Endothelial cell of umbilical vein (primary cell): ENCODE data around the gene NSD2. TPM values are rescaled to one million over a fixed set of nuclear protein-coding genes. Genes with fewer than 3 reads are reported as not detected.

Experiments
- BruUV-seq: library from RNA; stranded (reverse); fragments of 400-500 nt; replicated peaks from 2 replicates; lab custom pipeline; 2021; lab: Mats Ljungman, UMichigan
- CTCF ChIA-PET: fragments of 300-600, 350-600 bp; sonication (Branson Sonifier 250); formaldehyde crosslinking; loops from one replicate; lab custom pipeline; 2021; ENCODE audit warnings: antibody characterized with exemption, inconsistent platforms; lab: Charles Lee
- POLR2A ChIA-PET: fragments of 300-600, 350-600 bp; sonication (Branson Sonifier 250); formaldehyde crosslinking; loops from one replicate; lab custom pipeline; 2021; ENCODE audit warnings: antibody characterized with exemption, inconsistent platforms; lab: Charles Lee
- DNase-seq: peaks from one replicate; pipeline ENCODE4 v3.0.0-alpha.2; 2011; ENCODE audit warnings: low read depth, low spot score
- FAIRE-seq: peaks from 2 replicates; lab custom pipeline; 2011; peaks lifted over from hg19 to GRCh38; lab: Jason Lieb, UNC
- H2AFZ ChIP-seq: 2 replicates; pipeline ENCODE4 v1.6.0; 2012; ENCODE audit warnings: low read depth, low read length, control low read depth, inconsistent platforms
- H3K27ac ChIP-seq: 2 replicates; pipeline ENCODE4 v1.5.1; 2011; ENCODE audit warnings: low read depth, mild to moderate bottlenecking, control low read depth, low read length, moderate library complexity; ENCODE audit not compliant: insufficient read depth
- H3K27me3 ChIP-seq, 2 experiments: 2 replicates each; pipeline versions ENCODE4 v1.6.0 to v1.6.1; 2011; ENCODE audit warnings: low read length in 2 of 2, mixed read lengths in 1 of 2; ENCODE audit not compliant: control insufficient read depth in 2 of 2, insufficient read depth in 2 of 2
- H3K36me3 ChIP-seq, 2 experiments: 2 replicates in 1 of 2; 3 replicates in 1 of 2; pipeline ENCODE4 v1.5.1; 2011; ENCODE audit warnings: low read length in 2 of 2, mild to moderate bottlenecking in 1 of 2, moderate library complexity in 1 of 2; ENCODE audit not compliant: control insufficient read depth in 2 of 2, insufficient read depth in 2 of 2; ENCODE audit errors: extremely low read depth in 1 of 2
- H3K4me1 ChIP-seq: 3 replicates; pipeline ENCODE4 v1.5.1; 2011; ENCODE audit warnings: mild to moderate bottlenecking, low read length; ENCODE audit not compliant: control insufficient read depth, insufficient read depth; ENCODE audit errors: extremely low read depth
- H3K4me2 ChIP-seq: 2 replicates; pipeline ENCODE4 v1.6.1; 2011; ENCODE audit warnings: low read length, control low read depth, mixed read lengths; ENCODE audit not compliant: insufficient read depth
- H3K4me3 ChIP-seq, 3 experiments: fragments of 200-600 bp in 1 of 3; sonication (generic), shearing (Covaris generic) in 1 of 3; replicated peaks in 1 of 3; 2 replicates each; pipeline ENCODE4 v1.5.1; 2011 to 2016; ENCODE audit warnings: control low read depth in 3 of 3, low read length in 3 of 3, mild to moderate bottlenecking in 2 of 3, inconsistent platforms in 1 of 3, low read depth in 1 of 3, moderate library complexity in 1 of 3; ENCODE audit not compliant: insufficient read depth in 1 of 3
- H3K79me2 ChIP-seq: 2 replicates; pipeline ENCODE4 v1.6.0; 2012; ENCODE audit warnings: low read length, inconsistent platforms; ENCODE audit not compliant: control insufficient read depth, insufficient read depth
- H3K9ac ChIP-seq: replicated peaks from 2 replicates; pipeline ENCODE3; 2011; ENCODE audit warnings: low read length, control low read depth; ENCODE audit not compliant: insufficient read depth; ENCODE audit errors: extremely low read depth
- H3K9me1 ChIP-seq: replicated peaks from 3 replicates; pipeline ENCODE4 v1.6.0; 2011; ENCODE audit warnings: mild to moderate bottlenecking, low read length; ENCODE audit not compliant: control insufficient read depth, insufficient read depth; ENCODE audit errors: extremely low read depth
- H3K9me3 ChIP-seq: replicated peaks from 2 replicates; pipeline ENCODE4 v1.5.1; 2012; ENCODE audit warnings: low read length, inconsistent platforms; ENCODE audit not compliant: control insufficient read depth, insufficient read depth
- H4K20me1 ChIP-seq: replicated peaks from 2 replicates; pipeline ENCODE3; 2011; ENCODE audit warnings: mild to moderate bottlenecking, low read length; ENCODE audit not compliant: control insufficient read depth, insufficient read depth; ENCODE audit errors: extremely low read depth
- CTCF ChIP-seq, 2 donors: IDR thresholded peaks; 1 replicate in 1 of 2; 2 replicates in 1 of 2; pipeline ENCODE4 v1.5.1; 2011; ENCODE audit warnings: low read length in 2 of 2, mild to moderate bottlenecking in 2 of 2, moderate library complexity in 2 of 2, control low read depth in 1 of 2, inconsistent platforms in 1 of 2, low read depth in 1 of 2; ENCODE audit not compliant: insufficient read depth in 1 of 2; ENCODE audit errors: extremely low read depth in 1 of 2
- EZH2 ChIP-seq: IDR thresholded peaks from 2 replicates; pipeline ENCODE4 v1.6.1; 2012; ENCODE audit warnings: borderline replicate concordance, low read depth, mild to moderate bottlenecking, moderate library complexity, low read length, inconsistent platforms; ENCODE audit not compliant: severe bottlenecking
- FOS ChIP-seq: IDR thresholded peaks from 2 replicates; pipeline ENCODE4 v1.6.1; 2011; ENCODE audit warnings: mild to moderate bottlenecking, low read length, moderate library complexity, borderline replicate concordance; ENCODE audit not compliant: insufficient read depth
- GATA2 ChIP-seq: IDR thresholded peaks from 2 replicates; pipeline ENCODE4 v1.7.0; 2011; ENCODE audit warnings: low read depth, mild to moderate bottlenecking, moderate library complexity, mixed read lengths, low read length; ENCODE audit not compliant: insufficient read length, insufficient read depth
- JUN ChIP-seq: IDR thresholded peaks from 2 replicates; pipeline ENCODE4 v1.6.1; 2011; ENCODE audit warnings: borderline replicate concordance, low read depth; ENCODE audit not compliant: insufficient read length, insufficient read depth
- MYC ChIP-seq: IDR thresholded peaks from one replicate; pipeline ENCODE4 v1.6.1; 2011; ENCODE audit warnings: mild to moderate bottlenecking, low read depth, low read length
- POLR2A ChIP-seq: IDR thresholded peaks from 2 replicates; pipeline ENCODE4 v1.6.1; 2012; ENCODE audit warnings: low read depth, mild to moderate bottlenecking, control low read depth, low read length
- POLR2AphosphoS5 ChIP-seq: IDR thresholded peaks from 2 replicates; pipeline ENCODE4 v1.6.1; 2012; ENCODE audit warnings: low read depth, mild to moderate bottlenecking, control low read depth, low read length, moderate library complexity; ENCODE audit not compliant: insufficient read depth
- dilution Hi-C: fragments of 300-500 bp; cut with MboI; formaldehyde crosslinking; loops from one replicate; pipeline ENCODE4 v1.15.0; 2019; ENCODE audit warnings: low sequenced_read_pairs; ENCODE audit not compliant: extremely low pct_ligation_motif_present
- intact Hi-C: fragments of 100-400 bp; cut with micrococcal nuclease; formaldehyde crosslinking; loops from one replicate; pipeline ENCODE4 v1.10.0; 2022
- polyA plus RNA-seq, 4 experiments: library from polyadenylated mRNA; depleted of rRNA in 3 of 4; stranded (reverse) in 3 of 4; unstranded in 1 of 4; fragments of >200 nt; gene quantifications; 2 replicates each; pipeline versions ENCODE4 v1.2.1 to v1.2.3, GENCODE V29; 2011 to 2012; ENCODE audit warnings: missing spikeins in 1 of 4
- total RNA-seq: library from RNA; stranded (reverse); gene quantifications from 2 replicates; pipeline ENCODE4 v1.2.3, GENCODE V29; 2021
- TF ChIP-seq, protein P1 (sequence below): IDR thresholded peaks from 2 replicates; pipeline ENCODE4 v1.6.1; 2011; ENCODE audit not compliant: insufficient read depth, insufficient read length

NSD2 gene
- total and polyA plus RNA-seq, 2 donors (not counting 3 experiments of a cell fraction or from before 2014, with no cell fraction given), result 31.3 to 171 TPM

DNA sequence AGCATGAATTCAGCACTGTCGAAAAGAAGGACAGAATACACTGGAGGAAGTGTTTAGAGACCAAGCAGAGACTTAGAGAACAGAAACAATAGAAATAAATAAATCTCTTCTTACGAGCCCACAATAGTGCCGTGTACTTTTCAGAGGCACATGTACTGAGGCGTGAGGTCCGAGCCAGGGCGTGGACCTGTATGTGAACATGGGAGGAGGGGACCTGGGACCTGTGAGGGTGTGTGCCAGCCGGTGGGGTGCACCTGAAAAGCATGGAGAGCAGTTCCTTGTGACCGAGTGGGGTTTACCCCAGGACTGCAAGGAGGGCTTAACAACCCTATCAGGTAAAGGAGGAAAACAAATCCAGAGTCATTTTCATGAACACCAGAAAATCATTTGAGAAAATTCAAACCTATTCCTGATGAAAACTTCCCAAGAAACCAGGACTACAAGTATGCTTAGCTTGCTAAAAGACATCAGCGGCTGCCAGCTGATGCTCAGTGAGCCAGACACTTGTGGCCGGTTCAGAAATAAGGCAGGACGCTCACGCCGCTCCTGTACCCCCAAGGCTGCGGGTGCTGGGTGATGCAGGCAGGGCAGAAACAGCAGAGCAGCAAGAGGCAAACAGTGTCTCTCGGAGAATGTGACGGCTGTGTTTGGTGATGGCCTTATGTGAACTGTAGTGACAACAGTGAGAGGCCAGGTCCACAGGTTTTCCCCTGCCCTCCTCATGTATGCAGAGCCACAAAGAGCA, 100.4 kb downstream of the NSD2 start:
- H3K4me1 ChIP-seq, result no peaks in the 10 kb centered on the region
- no peak overlapping the region for H3K27ac ChIP-seq
- H3K79me2 ChIP-seq, result peaks cover 9% of the 10 kb centered on the region
- no peak overlapping the region for H3K4me3 ChIP-seq
- no peaks in the 10 kb centered on the region for H4K20me1 ChIP-seq
- H3K36me3 ChIP-seq, result peaks cover 13 to 45% of the 10 kb centered on the region in 2 experiments
- intact Hi-C loops, result no loop called here
- FAIRE-seq (no peak), DNase-seq (no peak)
- H3K4me2 ChIP-seq, result no peak overlapping the region
- no peaks in the 10 kb centered on the region for H3K9me3 ChIP-seq
- dilution Hi-C loops, result no loop called here
- no TSS peak for BruUV-seq
- H3K9ac ChIP-seq, result no peak overlapping the region
- POLR2A ChIA-PET, result no interaction called here
- H3K27me3 ChIP-seq, result no peaks in the 10 kb centered on the region
- CTCF ChIA-PET, result no interaction called here
- H2AFZ ChIP-seq, result no peak overlapping the region
- TF ChIP-seq, protein P1, sequence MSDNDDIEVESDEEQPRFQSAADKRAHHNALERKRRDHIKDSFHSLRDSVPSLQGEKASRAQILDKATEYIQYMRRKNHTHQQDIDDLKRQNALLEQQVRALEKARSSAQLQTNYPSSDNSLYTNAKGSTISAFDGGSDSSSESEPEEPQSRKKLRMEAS, result no peak
- TF ChIP-seq CTCF (IDR thresholded peaks at IDR 0.05; ENCODE audit: extremely low read depth in 1 of 2, insufficient read depth in 1 of 2, low read depth in 1 of 2, low read length in 2 of 2), result no peak
- TF ChIP-seq POLR2AphosphoS5, result no peak
- TF ChIP-seq MYC, result no peak
- TF ChIP-seq FOS, result no peak
- no peak for TF ChIP-seq POLR2A
- no peak for TF ChIP-seq EZH2
- no peak for TF ChIP-seq JUN
- no peak for TF ChIP-seq GATA2
- no peaks in the 10 kb centered on the region for H3K9me1 ChIP-seq
